MCF 10A (cell line): ENCODE data around the gene PRLR. TPM values are rescaled to one million over a fixed set of nuclear protein-coding genes. Genes with fewer than 3 reads are reported as not detected.
A peak's percentile ranks its signal among the peaks of the same experiment; 100 is the strongest.

ENCODE experiments used
- BruUV-seq: library from RNA; stranded (reverse); fragments of 400-500 nt; replicated peaks from 2 replicates; lab custom pipeline; 2021; lab: Mats Ljungman, UMichigan
- CTCF ChIA-PET: fragments of 300-600 bp; sonication (Branson Sonifier 250); formaldehyde crosslinking; extraction: SDS; loops from one replicate; lab custom pipeline; 2021; ENCODE audit warnings: antibody characterized with exemption, inconsistent platforms; lab: Yijun Ruan, JAX
- POLR2A ChIA-PET: fragments of 300-600, 350-650 bp; sonication (Branson Sonifier 250); formaldehyde crosslinking; extraction: SDS; loops from one replicate; lab custom pipeline; 2020; ENCODE audit warnings: antibody characterized with exemption, inconsistent platforms; lab: Yijun Ruan, JAX
- DNase-seq: peaks from one replicate; pipeline ENCODE4 v3.0.0-alpha.2; 2018; ENCODE audit not compliant: unreplicated experiment
- H3K27ac Mint-ChIP-seq: one replicate; pipeline ENCODE4 v1.8.0; 2022; ENCODE audit warnings: mild to moderate bottlenecking, low read depth, mixed read lengths; ENCODE audit not compliant: unreplicated experiment
- H3K27me3 Mint-ChIP-seq: one replicate; pipeline ENCODE4 v1.8.0; 2022; ENCODE audit warnings: mixed read lengths; ENCODE audit not compliant: insufficient read depth, unreplicated experiment
- H3K36me3 Mint-ChIP-seq: one replicate; pipeline ENCODE4 v1.8.0; 2022; ENCODE audit warnings: mild to moderate bottlenecking, moderate library complexity, mixed read lengths; ENCODE audit not compliant: insufficient read depth, unreplicated experiment
- H3K4me1 Mint-ChIP-seq: one replicate; pipeline ENCODE4 v1.8.0; 2022; ENCODE audit warnings: mixed read lengths; ENCODE audit not compliant: insufficient read depth, unreplicated experiment
- H3K4me3 Mint-ChIP-seq: one replicate; pipeline ENCODE4 v1.8.0; 2022; ENCODE audit warnings: mild to moderate bottlenecking, moderate library complexity, mixed read lengths; ENCODE audit not compliant: unreplicated experiment
- H3K9me3 Mint-ChIP-seq: one replicate; pipeline ENCODE4 v1.8.0; 2022; ENCODE audit warnings: mixed read lengths; ENCODE audit not compliant: unreplicated experiment
- CTCF ChIP-seq: fragments of 200-600 bp; IDR thresholded peaks from one replicate; pipeline ENCODE4 v1.8.0; 2022; ENCODE audit warnings: antibody characterized with exemption, mild to moderate bottlenecking; ENCODE audit not compliant: unreplicated experiment
- intact Hi-C: fragments of 100-400 bp; cut with micrococcal nuclease; formaldehyde crosslinking; loops from 2 replicates; pipeline ENCODE4 v1.14.1; 2022
- total RNA-seq: library from RNA; stranded (reverse); gene quantifications from 2 replicates; pipeline ENCODE4 v1.2.3, GENCODE V29; 2022

The PRLR gene
- total RNA-seq, 1 experiment from 2014 or later: 0.16 TPM

DNA sequence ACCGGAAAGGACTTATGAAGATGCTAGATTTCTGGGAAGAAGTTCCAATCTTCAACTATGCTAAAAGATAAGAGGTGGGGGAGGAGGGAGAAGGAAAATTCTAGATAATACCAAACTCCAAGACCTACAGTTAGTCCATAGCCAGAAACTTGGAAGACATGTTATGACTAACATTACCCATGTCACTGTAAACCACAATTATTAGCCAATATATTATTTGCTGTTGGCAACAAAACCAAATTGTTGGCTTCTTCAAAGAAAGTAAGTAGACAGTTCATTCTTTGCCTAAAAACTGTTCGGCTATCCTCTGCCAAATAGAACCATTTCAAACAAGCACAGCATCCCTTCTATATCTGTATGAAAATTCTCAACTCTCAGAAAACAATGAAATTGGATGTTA is 25.1 kb downstream of the PRLR start:
- ChIA-PET CTCF (no interaction called here), POLR2A (no interaction called here)
- Mint-ChIP-seq H3K27ac (no peak overlapping the region), H3K9me3 (no peaks in the 10 kb centered on the region), H3K4me1 (peaks cover 6% of the 10 kb centered on the region), H3K36me3 (no peaks in the 10 kb centered on the region), H3K4me3 (no peak overlapping the region), H3K27me3 (peaks cover 33% of the 10 kb centered on the region)
- TF ChIP-seq CTCF: no peak
- intact Hi-C loops: no loop called here
- no TSS peak for BruUV-seq
- peak; percentile 35 for DNase-seq

DNA sequence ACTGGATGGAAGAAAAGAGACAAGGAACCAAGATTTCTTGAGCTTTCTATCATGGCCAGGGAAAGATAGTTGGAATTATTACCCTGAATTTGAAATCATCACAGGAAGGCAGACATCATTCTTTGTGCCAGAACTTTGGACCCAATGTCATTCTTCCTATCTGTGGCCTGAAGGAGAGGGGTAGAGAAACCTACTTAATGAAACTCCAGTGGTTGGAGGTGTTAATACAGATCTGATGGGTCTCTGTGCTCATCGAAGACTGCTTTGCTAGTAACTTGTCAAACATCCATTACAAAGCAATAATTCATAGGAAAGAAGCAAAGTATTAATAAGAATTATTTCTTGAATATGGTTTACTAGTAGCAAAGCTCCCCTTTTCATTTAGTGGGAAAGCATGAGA is 26.9 kb downstream of the PRLR start:
- Mint-ChIP-seq H3K9me3 (no peaks in the 10 kb centered on the region), H3K4me3 (no peak overlapping the region), H3K4me1 (peaks cover 9% of the 10 kb centered on the region), H3K27ac (no peak overlapping the region), H3K36me3 (no peaks in the 10 kb centered on the region), H3K27me3 (peaks cover 22% of the 10 kb centered on the region)
- no peak for DNase-seq
- ChIA-PET POLR2A (interaction anchor here (1.1 kb wide), 1 partner anchor 26 kb away, joined by 3 read pairs; no protein-coding TSS in a partner anchor), CTCF (interaction anchor here (0.7 to 1.9 kb wide), 8 partner anchors 19 to 245 kb away, joined by 3 to 5 read pairs (median 4); partner anchors contain the start of gene PRLR)
- BruUV-seq: no TSS peak
- TF ChIP-seq CTCF: no peak
- intact Hi-C loops: no loop called here

GRCh38 chr5:35202319-35203111 is 27.8 kb downstream of the PRLR start:
- no TSS peak for BruUV-seq
- peaks cover 14% of the 10 kb centered on the region for H3K27me3 Mint-ChIP-seq
- ChIA-PET CTCF (interaction anchor here (0.5 to 1.9 kb wide), 11 partner anchors 11 to 724 kb away, joined by 3 to 5 read pairs (median 3); partner anchors contain the start of gene PRLR), POLR2A (interaction anchor here (1.1 kb wide), 1 partner anchor 27 kb away, joined by 3 read pairs; no protein-coding TSS in a partner anchor)
- H3K27ac Mint-ChIP-seq: no peak overlapping the region
- peak; percentile 74 for DNase-seq
- no peak overlapping the region for H3K4me3 Mint-ChIP-seq
- peaks cover 17% of the 10 kb centered on the region for H3K4me1 Mint-ChIP-seq
- intact Hi-C loops: loop anchor here (1.0 kb wide), 1 partner anchor 113 kb away; no protein-coding TSS in a partner anchor
- peak; percentile 26 for TF ChIP-seq CTCF
- no peaks in the 10 kb centered on the region for H3K9me3 Mint-ChIP-seq
- no peaks in the 10 kb centered on the region for H3K36me3 Mint-ChIP-seq

DNA sequence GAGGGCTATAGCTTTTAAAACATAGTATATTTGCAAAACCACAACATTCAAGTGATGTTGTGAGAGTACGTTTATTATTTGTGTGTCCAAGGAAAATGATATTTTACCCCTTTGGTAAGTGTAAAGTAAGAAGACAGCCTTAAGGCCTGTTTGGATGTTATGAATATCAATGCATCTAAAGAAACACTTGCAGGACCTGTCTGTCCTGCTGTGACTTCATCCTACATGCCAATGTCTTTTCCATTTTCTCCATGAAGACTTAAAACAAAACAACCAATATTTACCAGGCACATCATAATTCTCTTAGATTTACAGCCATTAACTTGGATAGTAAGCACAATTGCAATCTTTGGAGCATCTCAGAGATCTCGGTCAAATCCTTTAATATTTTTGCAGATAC is 29.0 kb downstream of the PRLR start:
- CTCF ChIA-PET: no interaction called here
- POLR2A ChIA-PET: no interaction called here
- no peaks in the 10 kb centered on the region for H3K9me3 Mint-ChIP-seq

More for the DNA sequence above, 29.0 kb downstream of the PRLR start:
- Mint-ChIP-seq H3K4me3 (no peak overlapping the region), H3K27me3 (peaks cover 13% of the 10 kb centered on the region), H3K36me3 (no peaks in the 10 kb centered on the region), H3K4me1 (peaks cover 17% of the 10 kb centered on the region), H3K27ac (no peak overlapping the region)
- intact Hi-C loops: no loop called here
- no TSS peak for BruUV-seq
- no peak for DNase-seq
- no peak for TF ChIP-seq CTCF
